Measurements from ENCODE around the gene KRTAP4-5.
"Not testable (repeated sequence)": the region's sequence is repeated elsewhere in the genome, so short reads cannot be mapped to it uniquely, and the experiment has no call there.

The KRTAP4-5 gene

GRCh38 chr17:41147531-41148204 lies 2.0 kb downstream of the KRTAP4-5 start:
- DNase-seq (ENCODE audit: low read depth, low spot score), result no peak

GRCh38 chr17:41145261-41145660 lies 4.4 kb downstream of the KRTAP4-5 start:
- DNase-seq (ENCODE audit: low read depth, low spot score), result no peak

- DNase-seq (ENCODE audit: low read depth, low spot score), result no peak
Measured at GRCh38 chr17:41144846-41145245, 4.8 kb downstream of the KRTAP4-5 start.

GRCh38 chr17:41141361-41141760 lies 8.3 kb downstream of the KRTAP4-5 start:
- DNase-seq (ENCODE audit: low read depth, low spot score), result no peak

- no peak for DNase-seq (ENCODE audit: low read depth, low spot score)
Measured at GRCh38 chr17:41140360-41141131, 9.1 kb downstream of the KRTAP4-5 start, which contains the start of gene KRTAP4-6. Gene KRTAP4-6, minus strand, starts transcription at chr17:41140544. Its CDS starts 57 bp downstream, at chr17:41140487.

DNA sequence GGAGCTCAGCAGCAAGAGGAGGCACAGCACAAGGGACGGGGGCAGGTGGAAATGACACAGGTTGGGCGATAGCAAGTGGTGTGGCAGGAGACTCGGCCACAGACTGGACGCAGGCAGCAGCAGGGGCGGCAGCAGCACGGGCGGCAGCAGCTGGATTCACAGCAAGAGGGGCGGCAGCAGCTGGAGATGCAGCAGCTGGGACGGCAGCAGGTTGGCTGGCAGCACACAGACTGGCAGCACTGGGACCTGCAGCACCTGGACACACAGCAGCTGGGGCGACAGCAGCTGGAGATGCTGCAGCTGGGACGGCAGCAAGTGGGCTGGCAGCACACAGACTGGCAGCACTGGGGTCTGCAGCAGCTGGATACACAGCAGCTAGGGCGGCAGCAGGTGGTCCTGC lies 9.8 kb downstream of the KRTAP4-5 start:
- not testable (repeated sequence) for DNase-seq (ENCODE audit: low read depth, low spot score)

GRCh38 chr17:41133880-41134735 lies 15.5 kb downstream of the KRTAP4-5 start:
- no peak for DNase-seq (ENCODE audit: low read depth, low spot score)

DNA sequence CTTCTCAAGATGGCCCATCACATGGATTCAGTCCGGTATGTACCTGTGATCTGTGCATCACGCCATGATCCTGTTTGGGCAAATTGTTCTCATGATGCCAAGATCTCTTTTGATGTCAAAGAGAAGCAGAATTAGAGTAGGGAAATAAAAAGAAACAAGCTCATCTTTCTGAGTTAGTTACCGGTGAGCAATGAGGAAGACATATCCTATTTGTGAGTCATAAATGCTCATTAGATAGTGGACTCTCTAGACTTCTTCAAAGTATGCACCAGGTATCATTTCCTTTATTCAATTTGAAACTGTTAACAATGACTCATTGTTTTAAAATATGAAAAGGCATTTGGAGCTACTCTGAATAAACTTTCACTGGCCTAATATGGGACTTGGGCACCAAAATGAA lies 17.6 kb downstream of the KRTAP4-5 start:
- DNase-seq (ENCODE audit: low read depth, low spot score), result no peak

DNA sequence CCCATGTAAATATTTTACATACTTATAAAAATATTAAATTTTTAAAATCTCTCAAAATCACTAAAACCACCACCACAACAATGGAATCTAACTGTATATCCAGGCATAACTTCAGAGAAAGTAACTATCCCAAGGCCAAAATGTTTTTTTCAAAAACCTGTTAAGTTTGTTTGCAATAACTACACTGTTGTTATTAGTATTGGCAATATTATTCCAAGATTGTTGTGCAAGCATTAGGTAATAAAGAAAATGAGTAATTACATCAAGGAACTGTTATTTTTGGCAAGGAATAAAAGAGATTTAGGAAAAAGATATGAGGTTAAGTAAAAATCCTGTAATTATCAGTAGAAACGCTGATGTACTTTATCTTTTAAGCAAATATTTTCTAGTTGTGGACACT lies 22.3 kb downstream of the KRTAP4-5 start:
- DNase-seq (ENCODE audit: low read depth, low spot score), result no peak

DNA sequence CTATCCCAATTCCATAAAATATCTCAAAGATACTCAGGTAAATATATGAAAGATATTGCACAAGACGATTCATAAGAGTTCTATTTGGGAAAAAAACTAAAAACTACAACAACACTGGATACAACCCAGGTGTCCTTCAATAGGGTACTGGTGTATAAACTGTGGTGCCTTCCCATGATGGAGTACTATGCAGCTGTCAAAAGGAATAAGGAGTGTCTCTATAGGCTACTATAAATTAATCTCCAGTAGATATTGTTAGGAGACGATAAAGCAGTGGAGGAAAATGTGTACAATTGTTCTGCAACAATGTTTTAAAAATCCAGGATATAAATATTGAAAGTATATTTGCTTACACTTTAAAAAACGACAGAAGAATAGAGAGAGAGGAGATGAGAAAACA lies 23.2 kb downstream of the KRTAP4-5 start:
- DNase-seq (ENCODE audit: low read depth, low spot score), result no peak

GRCh38 chr17:41125064-41125463 lies 24.6 kb downstream of the KRTAP4-5 start:
- DNase-seq (ENCODE audit: low read depth, low spot score), result no peak

DNA sequence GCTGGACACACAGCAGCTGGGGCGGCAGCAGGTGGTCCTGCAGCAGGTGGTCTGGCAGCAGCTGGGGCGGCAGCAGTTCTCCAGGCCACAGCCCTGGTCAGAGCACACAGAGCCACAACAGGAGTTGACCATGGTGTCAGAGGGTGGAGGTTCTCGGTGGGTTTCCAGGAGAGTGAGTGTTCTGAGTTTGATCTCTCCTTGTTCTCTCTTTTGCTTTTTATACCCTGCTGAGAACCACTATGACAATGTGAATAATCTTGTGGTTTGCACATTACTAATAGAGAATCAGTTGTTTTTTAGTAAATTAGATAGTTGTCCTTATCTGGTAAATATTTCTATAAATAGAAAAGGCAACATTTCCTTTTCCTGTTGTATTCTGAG lies 25.6 kb downstream of the KRTAP4-5 start, which contains the start of gene KRTAP4-12:
Gene KRTAP4-12, minus strand, starts transcription at position 192 of the 381 bp plus-strand sequence. Its CDS starts 60 bp downstream, at position 132.
- not testable (repeated sequence) for DNase-seq (ENCODE audit: low read depth, low spot score)

DNA sequence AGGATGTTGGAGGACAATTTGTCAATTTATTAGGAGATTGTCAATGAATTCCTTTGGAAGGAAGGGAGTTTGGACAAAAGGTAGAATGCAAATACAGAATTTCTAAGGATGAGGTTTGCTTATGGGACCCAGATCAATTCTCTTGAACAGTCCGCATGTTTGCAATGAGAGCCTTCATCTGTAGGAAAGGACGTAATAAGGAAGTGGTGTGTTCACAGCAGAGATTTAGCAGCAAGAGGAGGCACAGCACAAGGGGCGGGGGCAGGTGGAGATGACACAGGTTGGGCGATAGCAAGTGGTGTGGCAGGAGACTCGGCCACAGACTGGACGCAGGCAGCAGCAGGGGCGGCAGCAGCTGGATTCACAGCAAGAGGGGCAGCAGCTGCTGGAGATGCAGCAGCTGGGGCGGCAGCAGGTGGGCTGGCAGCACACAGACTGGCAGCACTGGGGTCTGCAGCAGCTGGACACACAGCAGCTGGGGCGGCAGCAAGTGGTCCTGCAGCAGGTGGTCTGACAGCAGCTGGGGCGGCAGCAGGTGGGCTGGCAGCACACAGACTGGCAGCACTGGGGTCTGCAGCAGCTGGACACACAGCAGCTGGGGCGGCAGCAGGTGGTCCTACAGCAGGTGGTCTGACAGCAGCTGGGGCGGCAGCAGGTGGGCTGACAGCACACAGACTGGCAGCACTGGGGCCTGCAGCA lies 26.2 kb downstream of the KRTAP4-5 start:
- DNase-seq (ENCODE audit: low read depth, low spot score), result not testable (repeated sequence)

DNA sequence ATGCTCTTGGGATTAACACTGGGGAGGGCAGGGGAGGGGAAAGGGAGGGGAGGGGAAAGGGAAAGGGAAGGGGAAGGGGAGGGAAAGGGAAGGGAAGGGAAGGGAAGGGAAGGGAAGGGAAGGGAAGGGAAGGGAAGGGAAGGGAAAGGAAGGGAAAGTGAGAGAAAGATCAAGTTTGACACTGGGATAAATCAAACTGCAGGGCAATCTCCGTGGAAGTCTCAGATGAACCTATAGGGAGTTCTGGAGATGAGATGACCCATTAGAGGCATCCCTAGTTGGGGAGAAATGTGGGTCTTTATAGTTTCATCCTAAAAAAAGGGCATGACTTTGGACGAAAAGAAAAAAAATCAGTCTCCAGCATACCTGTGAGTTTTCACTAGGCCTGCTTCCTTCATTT lies 27.9 kb downstream of the KRTAP4-5 start:
- DNase-seq (ENCODE audit: low read depth, low spot score), result no peak

DNA sequence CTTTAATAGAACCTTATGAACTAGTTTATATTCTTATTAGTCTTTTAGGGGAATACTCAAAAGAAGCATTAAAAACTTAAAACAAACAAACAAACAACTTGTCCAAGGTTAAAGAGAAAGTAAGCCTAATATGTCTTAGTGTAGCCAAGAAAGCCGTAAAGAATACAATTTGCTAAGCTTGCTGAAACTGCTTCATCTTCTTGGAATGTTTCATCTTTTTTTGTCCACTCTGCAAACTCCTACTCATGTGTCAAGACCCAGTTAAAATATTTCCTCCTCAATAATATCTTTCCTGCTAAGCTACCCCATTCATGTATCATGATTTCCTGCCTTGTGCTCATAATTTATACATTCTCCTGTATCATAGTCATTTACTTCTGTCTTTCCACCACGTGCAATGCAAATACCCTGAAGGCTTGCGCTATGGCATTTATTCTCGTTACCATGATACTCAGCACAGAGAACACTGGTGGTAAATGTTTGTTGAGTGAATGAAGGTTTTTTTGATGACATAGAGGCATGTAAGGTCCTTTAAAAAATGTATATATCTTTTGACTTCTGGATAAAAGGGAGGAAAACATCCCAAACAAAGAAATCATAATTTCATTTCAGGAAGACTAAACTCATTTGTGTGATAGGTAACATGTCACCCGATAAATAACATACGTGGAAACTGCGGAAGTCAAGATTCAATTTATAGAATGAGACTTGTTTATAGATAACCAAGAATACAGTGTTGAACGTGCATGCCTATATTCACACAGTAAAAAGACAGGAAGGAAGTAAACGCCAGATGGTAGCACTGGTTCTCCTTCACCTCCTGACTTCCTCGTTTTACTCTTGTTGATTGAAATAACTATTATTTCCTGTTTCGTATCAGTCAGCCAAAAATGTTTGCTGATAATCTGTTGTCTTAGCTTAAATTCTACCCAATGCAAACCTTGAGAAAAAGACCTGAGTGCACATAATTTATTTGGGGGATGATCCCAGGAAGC lies 29.6 kb downstream of the KRTAP4-5 start:
- DNase-seq (ENCODE audit: low read depth, low spot score), result not testable (repeated sequence)

DNA sequence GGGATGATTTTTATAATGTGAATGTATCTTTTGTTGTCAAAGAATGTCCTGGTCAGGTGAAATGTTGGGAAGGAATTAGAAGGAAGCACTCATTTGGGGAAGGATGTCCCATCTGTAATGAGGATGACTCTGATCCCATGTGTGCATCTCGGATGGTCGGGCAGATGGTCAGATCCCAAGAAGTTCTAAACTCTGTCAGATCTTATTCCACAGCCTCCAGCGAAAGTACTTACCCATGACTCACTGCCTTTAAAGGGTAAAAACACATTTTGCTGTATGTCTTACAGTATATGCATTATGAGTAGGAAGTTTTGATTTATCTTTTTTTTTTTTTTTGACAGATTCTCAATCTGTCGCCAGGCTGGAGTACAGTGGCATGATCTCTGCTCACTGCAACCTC lies 30.9 kb downstream of the KRTAP4-5 start:
- no peak for DNase-seq (ENCODE audit: low read depth, low spot score)

DNA sequence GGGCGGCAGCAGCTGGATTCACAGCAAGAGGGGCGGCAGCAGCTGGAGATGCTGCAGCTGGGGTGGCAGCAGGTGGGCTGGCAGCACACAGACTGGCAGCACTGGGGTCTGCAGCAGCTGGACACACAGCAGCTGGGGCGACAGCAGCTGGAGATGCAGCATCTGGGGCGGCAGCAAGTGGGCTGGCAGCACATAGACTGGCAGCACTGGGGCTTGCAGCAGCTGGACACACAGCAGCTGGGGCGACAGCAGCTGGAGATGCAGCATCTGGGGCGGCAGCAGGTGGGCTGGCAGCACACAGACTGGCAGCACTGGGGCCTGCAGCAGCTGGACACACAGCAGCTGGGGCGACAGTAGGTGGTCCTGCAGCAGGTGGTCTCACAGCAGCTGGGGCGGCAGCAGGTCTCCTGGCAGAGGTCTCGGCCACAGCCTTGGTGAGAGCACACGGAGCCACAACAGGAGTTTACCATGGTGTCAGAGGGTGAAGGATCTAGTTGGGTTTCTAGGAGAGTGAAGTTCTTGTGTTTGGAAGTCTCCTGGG lies 31.7 kb downstream of the KRTAP4-5 start, which contains the start of gene KRTAP4-11:
Gene KRTAP4-11, minus strand, starts transcription at position 528 of the 541 bp plus-strand sequence. Its CDS starts 58 bp downstream, at position 470.
- DNase-seq (ENCODE audit: low read depth, low spot score), result not testable (repeated sequence)

DNA sequence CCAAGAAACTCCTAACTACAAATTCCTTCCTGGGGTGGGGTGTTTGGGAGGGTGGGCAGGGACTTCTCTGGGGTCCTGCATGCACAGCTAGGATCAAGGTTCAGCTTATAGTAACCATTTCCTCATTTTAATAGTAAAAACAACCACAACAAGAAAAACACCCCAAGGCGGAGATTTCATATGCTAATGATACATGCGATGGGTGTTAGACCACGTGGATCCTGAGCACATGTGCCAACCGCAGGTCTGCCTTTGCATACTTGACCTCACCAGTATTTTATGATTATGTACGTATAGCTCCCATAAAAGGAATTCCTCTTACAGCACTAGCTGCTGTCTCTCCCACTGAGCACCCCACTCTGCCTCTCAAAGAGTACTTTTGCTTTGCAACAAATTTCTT lies 33.3 kb downstream of the KRTAP4-5 start:
- DNase-seq (ENCODE audit: low read depth, low spot score), result no peak

GRCh38 chr17:41111151-41111885 lies 38.3 kb downstream of the KRTAP4-5 start:
- no peak for DNase-seq (ENCODE audit: low read depth, low spot score)
